Measurements from ENCODE around the gene CCDC157.

DNA sequence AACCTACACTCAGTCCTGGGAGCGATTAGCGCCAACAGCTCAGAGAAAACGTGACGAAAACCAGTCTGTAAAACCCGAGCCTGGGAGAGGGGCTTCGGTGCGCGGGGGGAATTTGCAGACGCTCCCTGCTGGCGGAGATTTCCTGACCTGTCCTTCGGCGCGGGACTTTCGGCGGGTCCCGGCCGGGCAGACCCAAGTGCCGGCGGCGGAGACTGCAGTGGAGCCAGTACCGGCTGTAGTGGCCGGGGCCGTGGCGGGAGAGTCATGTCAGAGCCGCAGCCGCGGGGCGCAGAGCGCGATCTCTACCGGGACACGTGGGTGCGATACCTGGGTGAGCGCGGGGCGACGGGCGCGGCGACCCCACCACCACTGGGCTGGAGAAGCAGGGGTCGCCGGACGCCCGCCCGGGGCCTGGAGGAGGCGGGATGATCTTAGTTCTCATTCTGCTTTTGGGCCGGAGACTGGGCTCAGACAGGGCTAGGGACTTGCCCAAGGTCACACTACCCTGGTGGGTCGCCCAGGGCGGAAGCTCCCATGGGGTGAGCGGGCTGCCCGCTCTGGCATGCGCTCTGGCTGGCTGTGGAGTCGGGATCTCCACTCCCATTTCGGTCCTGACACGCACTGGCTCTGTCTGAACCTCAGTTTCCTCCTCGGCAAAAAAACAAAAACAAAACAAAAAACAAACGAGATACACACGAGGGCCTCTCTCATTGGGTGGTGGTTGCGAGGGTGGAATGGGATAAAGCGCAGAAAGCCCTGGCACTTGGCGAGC lies 69.0 kb downstream of the CCDC157 start, which contains the start of gene MTFP1:
- TF ChIP-seq ETV5 (CRISPR knock-in tag; IDR thresholded peaks at IDR 0.05; ENCODE audit: low read depth) (no peak), ZNF143 (CRISPR knock-in tag; IDR thresholded peaks at IDR 0.05) (no peak), ZNF561 (CRISPR knock-in tag; conservative IDR thresholded peaks at IDR 0.05) (no peak), POLR2A (conservative IDR thresholded peaks at IDR 0.05) (peak; percentile 71), MEF2A (IDR thresholded peaks at IDR 0.05; ENCODE audit: control insufficient read depth, low read depth, low read length) (no peak), SREBF1 (IDR thresholded peaks at IDR 0.05; ENCODE audit: borderline replicate concordance, low read depth, low read length) (no peak), ZBTB26 (CRISPR knock-in tag; IDR thresholded peaks at IDR 0.05) (no peak), SMC3 (conservative IDR thresholded peaks at IDR 0.05; ENCODE audit: insufficient read depth, low read depth, low read length) (no peak), EZH2 (IDR thresholded peaks at IDR 0.05; ENCODE audit: borderline replicate concordance, low read depth, low read length) (no peak), ZNF184 (CRISPR knock-in tag; IDR thresholded peaks at IDR 0.05) (no peak)
- TF ChIP-seq, protein P1, sequence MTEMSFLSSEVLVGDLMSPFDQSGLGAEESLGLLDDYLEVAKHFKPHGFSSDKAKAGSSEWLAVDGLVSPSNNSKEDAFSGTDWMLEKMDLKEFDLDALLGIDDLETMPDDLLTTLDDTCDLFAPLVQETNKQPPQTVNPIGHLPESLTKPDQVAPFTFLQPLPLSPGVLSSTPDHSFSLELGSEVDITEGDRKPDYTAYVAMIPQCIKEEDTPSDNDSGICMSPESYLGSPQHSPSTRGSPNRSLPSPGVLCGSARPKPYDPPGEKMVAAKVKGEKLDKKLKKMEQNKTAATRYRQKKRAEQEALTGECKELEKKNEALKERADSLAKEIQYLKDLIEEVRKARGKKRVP (CRISPR knock-in tag; IDR thresholded peaks at IDR 0.05): no peak
- TF ChIP-seq, protein P2, sequence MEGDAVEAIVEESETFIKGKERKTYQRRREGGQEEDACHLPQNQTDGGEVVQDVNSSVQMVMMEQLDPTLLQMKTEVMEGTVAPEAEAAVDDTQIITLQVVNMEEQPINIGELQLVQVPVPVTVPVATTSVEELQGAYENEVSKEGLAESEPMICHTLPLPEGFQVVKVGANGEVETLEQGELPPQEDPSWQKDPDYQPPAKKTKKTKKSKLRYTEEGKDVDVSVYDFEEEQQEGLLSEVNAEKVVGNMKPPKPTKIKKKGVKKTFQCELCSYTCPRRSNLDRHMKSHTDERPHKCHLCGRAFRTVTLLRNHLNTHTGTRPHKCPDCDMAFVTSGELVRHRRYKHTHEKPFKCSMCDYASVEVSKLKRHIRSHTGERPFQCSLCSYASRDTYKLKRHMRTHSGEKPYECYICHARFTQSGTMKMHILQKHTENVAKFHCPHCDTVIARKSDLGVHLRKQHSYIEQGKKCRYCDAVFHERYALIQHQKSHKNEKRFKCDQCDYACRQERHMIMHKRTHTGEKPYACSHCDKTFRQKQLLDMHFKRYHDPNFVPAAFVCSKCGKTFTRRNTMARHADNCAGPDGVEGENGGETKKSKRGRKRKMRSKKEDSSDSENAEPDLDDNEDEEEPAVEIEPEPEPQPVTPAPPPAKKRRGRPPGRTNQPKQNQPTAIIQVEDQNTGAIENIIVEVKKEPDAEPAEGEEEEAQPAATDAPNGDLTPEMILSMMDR (IDR thresholded peaks at IDR 0.05 in 2 of 3, conservative IDR thresholded peaks at IDR 0.05 in 1 of 3; ENCODE audit: insufficient read depth in 2 of 3, low read depth in 1 of 3, low read length in 3 of 3): no peak
